ENCODE results near the gene CXCL8.

DNA sequence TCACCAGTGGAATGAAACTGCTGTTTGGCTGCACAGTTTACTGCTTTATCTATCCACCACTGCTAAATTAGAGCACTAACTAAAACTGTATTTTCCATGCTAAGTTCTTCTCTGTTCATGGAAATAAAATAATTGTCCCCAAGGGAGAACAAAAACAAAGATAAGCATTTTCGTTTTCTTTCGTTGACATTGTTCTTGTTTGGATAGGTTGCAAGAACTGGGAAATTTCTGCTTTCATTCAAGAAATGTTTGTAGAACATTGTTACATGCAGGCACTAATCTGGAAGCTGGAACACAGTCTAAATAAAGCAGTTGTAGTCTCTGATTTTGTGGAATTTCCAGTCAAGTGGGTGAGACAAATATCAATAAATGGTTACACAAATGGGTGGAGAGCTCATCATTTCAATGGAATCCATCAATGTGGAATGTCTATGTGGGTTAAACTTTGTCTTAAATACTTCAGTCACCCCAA lies 5.8 kb upstream of the CXCL8 start:
- no peak for TF ChIP-seq POLR2A (IDR thresholded peaks at IDR 0.05)
- TF ChIP-seq, protein P1, sequence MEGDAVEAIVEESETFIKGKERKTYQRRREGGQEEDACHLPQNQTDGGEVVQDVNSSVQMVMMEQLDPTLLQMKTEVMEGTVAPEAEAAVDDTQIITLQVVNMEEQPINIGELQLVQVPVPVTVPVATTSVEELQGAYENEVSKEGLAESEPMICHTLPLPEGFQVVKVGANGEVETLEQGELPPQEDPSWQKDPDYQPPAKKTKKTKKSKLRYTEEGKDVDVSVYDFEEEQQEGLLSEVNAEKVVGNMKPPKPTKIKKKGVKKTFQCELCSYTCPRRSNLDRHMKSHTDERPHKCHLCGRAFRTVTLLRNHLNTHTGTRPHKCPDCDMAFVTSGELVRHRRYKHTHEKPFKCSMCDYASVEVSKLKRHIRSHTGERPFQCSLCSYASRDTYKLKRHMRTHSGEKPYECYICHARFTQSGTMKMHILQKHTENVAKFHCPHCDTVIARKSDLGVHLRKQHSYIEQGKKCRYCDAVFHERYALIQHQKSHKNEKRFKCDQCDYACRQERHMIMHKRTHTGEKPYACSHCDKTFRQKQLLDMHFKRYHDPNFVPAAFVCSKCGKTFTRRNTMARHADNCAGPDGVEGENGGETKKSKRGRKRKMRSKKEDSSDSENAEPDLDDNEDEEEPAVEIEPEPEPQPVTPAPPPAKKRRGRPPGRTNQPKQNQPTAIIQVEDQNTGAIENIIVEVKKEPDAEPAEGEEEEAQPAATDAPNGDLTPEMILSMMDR (IDR thresholded peaks at IDR 0.05): no peak
